Measurements from ENCODE around the gene FN3K.

GRCh38 chr17:82687375-82687861 lies 48.0 kb upstream of the FN3K start:
- TF ChIP-seq CTCF (IDR thresholded peaks at IDR 0.05) (no peak), POLR2A (IDR thresholded peaks at IDR 0.05) (no peak)

Data from testis (tissue), 2 donors.